ENCODE results near the gene FARP1.

The FARP1 gene

DNA sequence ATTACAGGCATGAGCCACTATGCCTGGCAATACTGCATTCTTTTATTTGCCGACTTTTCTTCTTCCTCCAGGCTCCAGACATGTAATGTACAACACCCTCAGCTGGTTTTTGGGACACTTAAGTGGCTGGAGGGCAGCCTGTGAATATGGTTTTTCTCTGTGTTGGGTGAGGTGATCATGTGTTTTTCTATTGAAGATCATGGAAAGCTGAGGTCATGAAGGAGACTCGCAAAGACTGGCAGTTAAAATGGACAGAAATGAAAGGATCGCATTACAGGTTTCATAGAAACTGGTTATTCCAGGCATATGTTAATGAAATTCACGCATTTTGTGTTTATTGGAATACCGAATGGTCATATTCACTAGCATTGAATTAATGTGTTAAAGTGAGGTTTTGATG is 119.4 kb downstream of the FARP1 start:
- TF ChIP-seq, protein P1, sequence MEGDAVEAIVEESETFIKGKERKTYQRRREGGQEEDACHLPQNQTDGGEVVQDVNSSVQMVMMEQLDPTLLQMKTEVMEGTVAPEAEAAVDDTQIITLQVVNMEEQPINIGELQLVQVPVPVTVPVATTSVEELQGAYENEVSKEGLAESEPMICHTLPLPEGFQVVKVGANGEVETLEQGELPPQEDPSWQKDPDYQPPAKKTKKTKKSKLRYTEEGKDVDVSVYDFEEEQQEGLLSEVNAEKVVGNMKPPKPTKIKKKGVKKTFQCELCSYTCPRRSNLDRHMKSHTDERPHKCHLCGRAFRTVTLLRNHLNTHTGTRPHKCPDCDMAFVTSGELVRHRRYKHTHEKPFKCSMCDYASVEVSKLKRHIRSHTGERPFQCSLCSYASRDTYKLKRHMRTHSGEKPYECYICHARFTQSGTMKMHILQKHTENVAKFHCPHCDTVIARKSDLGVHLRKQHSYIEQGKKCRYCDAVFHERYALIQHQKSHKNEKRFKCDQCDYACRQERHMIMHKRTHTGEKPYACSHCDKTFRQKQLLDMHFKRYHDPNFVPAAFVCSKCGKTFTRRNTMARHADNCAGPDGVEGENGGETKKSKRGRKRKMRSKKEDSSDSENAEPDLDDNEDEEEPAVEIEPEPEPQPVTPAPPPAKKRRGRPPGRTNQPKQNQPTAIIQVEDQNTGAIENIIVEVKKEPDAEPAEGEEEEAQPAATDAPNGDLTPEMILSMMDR (IDR thresholded peaks at IDR 0.05; ENCODE audit: borderline replicate concordance, insufficient read depth, low read depth, low read length), result no peak

DNA sequence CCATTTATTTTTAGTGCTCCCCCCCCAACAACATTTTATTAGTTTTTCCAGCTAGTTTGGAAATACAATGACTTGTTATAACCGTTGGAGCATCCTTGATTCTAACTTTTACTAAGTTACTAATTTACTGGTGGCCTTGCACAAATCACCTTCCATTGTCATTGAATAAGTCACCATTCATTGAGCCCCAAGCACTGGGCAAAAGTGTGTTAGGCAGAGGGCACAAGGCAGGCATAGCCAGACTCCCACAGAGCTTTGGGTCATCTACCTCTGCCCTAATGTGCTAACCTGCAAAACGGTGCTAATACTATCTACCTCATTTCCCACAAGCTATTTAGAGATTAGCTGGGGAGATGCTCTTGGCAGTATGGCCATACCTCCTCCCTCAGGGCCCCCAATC is 120.9 kb downstream of the FARP1 start:
- TF ChIP-seq, protein P1 (IDR thresholded peaks at IDR 0.05; ENCODE audit: borderline replicate concordance, insufficient read depth, low read depth, low read length), result no peak

More for the DNA sequence above, 119.4 kb downstream of the FARP1 start:
- no peak overlapping the region for H3K4me3 ChIP-seq (ENCODE audit: low read depth, low read length)

DNA sequence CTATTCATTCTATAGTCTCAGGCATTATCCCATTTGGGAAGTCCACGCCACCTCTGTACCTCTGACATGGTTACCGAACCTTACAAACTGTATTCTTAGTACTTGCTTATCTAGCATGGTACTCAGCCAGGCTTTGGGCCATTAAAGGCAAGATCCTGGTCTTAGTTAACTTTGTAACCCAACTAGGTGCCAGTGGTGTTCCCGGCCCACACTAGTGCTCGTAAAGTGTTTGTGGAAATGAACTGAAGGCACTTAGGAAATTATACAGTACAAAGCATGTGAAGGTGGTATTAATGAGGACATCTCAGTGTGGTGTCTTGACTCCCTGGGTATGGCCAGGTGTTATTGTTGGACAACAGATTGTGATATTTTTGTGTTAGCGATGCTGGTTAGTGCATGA is 122.0 kb downstream of the FARP1 start:
- H3K4me3 ChIP-seq (ENCODE audit: low read depth, low read length), result no peak overlapping the region
- TF ChIP-seq, protein P1 (IDR thresholded peaks at IDR 0.05; ENCODE audit: borderline replicate concordance, insufficient read depth, low read depth, low read length), result no peak

More for the DNA sequence above, 120.9 kb downstream of the FARP1 start:
- no peak overlapping the region for H3K4me3 ChIP-seq (ENCODE audit: low read depth, low read length)

DNA sequence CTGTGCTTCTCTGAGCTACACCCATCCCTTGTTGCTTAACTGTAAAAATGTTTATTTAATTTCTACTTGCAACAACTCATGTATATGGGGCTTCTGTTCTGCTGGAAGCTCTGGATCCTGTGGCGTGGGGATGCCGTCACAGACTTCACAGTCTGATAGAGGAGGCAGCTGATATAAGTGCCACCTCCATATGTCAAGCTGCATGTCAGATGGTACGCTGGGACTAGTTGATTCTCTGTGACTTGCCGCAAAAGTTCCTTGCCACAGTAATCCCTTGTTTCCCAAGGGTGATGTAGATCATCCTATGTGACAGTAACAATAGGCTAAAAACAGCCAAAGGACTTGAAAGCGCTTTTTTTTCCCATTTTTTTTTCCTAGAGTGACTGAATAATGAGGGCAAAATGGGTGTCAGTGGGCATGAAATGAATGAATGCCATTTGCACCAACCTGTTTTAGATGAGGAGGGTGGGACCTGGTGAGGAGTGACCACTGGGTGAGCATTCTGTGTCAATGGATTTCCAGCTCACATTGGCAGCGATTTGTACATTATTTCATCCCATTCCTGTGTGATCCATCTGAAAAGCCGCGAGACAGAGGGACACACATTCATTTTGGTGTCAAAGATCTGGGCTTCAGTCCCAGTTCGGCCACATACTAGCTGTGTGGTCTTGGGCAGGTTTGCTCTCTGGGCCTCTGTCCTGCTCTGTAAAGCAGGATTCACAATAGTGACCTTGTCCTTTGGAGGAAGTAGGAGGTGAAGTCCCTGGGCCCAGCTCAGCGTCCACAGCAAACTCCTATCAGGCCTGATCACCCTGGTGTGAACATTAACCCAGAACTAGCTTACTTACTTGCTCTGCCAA is 123.0 kb downstream of the FARP1 start:
- no peak overlapping the region for H3K4me3 ChIP-seq (ENCODE audit: low read depth, low read length)
- TF ChIP-seq, protein P1 (IDR thresholded peaks at IDR 0.05; ENCODE audit: borderline replicate concordance, insufficient read depth, low read depth, low read length), result no peak

DNA sequence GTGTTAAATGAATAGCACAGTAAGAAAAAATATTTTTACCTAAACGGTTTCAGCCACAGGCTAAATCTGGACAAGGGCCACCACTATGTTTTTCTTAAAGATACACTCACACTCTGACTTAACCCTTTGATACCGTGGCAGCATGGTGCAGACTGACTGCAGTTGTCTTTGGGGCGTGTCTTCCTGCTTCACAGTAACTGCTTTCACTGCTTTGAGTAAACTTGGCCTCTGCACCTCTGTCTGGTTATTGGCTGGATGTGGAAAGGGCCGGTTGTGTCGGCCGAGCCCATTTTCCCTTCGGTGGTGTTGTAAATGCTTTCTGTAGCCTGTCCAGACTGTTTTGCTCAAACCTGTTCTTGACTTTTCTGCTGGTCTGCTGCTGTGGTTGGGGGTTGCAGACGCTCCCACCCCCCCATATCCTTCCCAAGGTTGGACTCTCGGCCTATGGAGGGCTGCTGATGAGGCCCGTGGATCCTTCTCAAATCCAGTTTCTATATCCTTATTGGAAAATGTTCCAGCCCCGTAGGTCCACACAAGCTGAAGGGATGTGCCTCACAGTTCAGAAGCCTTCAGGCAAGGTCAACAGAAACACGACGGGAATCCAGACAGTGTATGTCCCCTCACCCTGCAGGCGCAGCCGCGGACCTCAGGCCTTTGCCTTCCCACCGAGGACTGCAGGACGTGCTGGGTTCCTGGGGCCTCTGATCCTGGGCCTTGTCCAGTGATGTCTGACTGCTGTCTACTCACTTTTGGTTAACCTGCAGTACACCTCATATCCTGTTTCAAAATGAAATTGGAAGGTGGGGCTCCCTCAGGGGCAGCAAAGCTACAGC is 124.4 kb downstream of the FARP1 start:
- no peak overlapping the region for H3K4me3 ChIP-seq (ENCODE audit: low read depth, low read length)
- TF ChIP-seq, protein P1 (IDR thresholded peaks at IDR 0.05; ENCODE audit: borderline replicate concordance, insufficient read depth, low read depth, low read length), result no peak

DNA sequence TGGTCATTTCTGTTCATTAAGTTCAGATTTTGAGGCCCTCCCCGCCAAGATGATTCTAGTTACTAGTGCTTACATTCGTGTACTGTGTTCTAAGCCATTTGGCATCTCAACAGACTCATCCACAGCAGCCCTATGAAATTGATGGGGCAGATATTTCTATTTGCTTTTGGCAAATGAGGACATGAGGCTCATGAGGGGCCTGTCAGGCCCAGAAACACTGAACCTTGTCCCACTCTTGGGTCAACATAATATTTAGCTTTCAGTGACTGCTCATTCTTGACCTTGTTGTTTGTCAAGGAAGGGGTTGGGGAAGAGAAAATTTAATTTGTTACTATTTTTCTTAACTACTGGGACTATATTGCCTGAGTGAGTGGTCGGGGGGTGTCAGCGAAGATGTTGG is 126.5 kb downstream of the FARP1 start:
- TF ChIP-seq, protein P1 (IDR thresholded peaks at IDR 0.05; ENCODE audit: borderline replicate concordance, insufficient read depth, low read depth, low read length), result no peak
- H3K4me3 ChIP-seq (ENCODE audit: low read depth, low read length), result no peak overlapping the region

Measured in GM12875 (cell line).